SJSA1 (cell line): Measurements from ENCODE around the gene MKRN2. TPM values are rescaled to one million over a fixed set of nuclear protein-coding genes. Genes with fewer than 3 reads are reported as not detected.
"Not testable (repeated sequence)": the region's sequence is repeated elsewhere in the genome, so short reads cannot be mapped to it uniquely, and the experiment has no call there.

ENCODE experiments used
- DNase-seq, 2 experiments: peaks; one replicate each; pipeline ENCODE4 v3.0.0-alpha.2; 2015 to 2020; ENCODE audit warnings: low spot score in 2 of 2, low read depth in 1 of 2
- H3K27ac ChIP-seq: fragments of 250-450 bp; sonication (Bioruptor Pico); 2 replicates; pipeline ENCODE4 v1.5.1; 2020; ENCODE audit warnings: mild to moderate bottlenecking, moderate library complexity
- H3K27me3 ChIP-seq: fragments of 250-450 bp; sonication (Bioruptor Pico); replicated peaks from 2 replicates; pipeline ENCODE4 v1.5.1; 2020; ENCODE audit warnings: mild to moderate bottlenecking, moderate library complexity
- H3K36me3 ChIP-seq: fragments of 250-450 bp; sonication (Bioruptor Pico); 2 replicates; pipeline ENCODE4 v1.5.1; 2020; ENCODE audit warnings: mild to moderate bottlenecking
- H3K4me1 ChIP-seq: fragments of 250-450 bp; sonication (Bioruptor Pico); replicated peaks from 2 replicates; pipeline ENCODE4 v1.6.1; 2021; ENCODE audit warnings: mild to moderate bottlenecking
- H3K4me3 ChIP-seq: fragments of 250-450 bp; sonication (Bioruptor Pico); 2 replicates; pipeline ENCODE4 v1.5.1; 2020; ENCODE audit warnings: mild to moderate bottlenecking
- H3K9me3 ChIP-seq: fragments of 250-450 bp; sonication (Bioruptor Pico); replicated peaks from 2 replicates; pipeline ENCODE4 v1.5.1; 2020; ENCODE audit warnings: mild to moderate bottlenecking
- total RNA-seq: library from RNA; depleted of rRNA; stranded (reverse); fragments of >200 nt; shearing (Covaris generic); gene quantifications from 2 replicates; pipeline ENCODE4 v1.2.3, GENCODE V29; 2014

Gene MKRN2
- total RNA-seq, 1 experiment from 2014 or later: 40.0 TPM

DNA sequence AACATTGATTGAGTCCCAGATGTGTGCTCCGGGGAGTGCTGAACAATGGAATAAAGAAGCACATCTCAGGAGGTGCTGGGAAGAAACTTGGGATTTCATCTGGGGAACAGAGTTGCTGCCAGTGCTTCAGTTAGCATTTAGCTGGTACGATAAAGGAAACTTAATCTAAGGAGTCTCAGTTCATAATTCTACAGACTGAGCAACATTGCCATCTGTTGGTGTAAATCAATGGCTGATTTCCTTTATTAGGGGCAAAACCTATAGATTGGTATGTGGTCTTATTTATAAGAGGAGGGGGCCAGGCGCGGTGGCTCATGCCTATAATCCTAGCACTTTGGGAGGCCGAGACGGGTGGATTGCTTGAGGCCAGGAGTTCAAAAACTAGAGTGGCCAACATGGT is 20.5 kb upstream of the MKRN2 start:
- Histone ChIP-seq H3K27me3 (no peaks in the 10 kb centered on the region), H3K36me3 (no peaks in the 10 kb centered on the region), H3K27ac (no peak overlapping the region), H3K4me1 (no peaks in the 10 kb centered on the region), H3K4me3 (no peak overlapping the region), H3K9me3 (no peaks in the 10 kb centered on the region)
- no peak for DNase-seq

GRCh38 chr3:12541625-12542024 is 15.3 kb upstream of the MKRN2 start:
- Histone ChIP-seq H3K27me3 (no peaks in the 10 kb centered on the region), H3K4me1 (no peaks in the 10 kb centered on the region), H3K9me3 (no peaks in the 10 kb centered on the region), H3K4me3 (no peak overlapping the region), H3K36me3 (no peaks in the 10 kb centered on the region), H3K27ac (no peak overlapping the region)
- DNase-seq: no peak

- H3K4me1 ChIP-seq, H3K9me3 ChIP-seq, H3K4me3 ChIP-seq, H3K27ac ChIP-seq, H3K36me3 ChIP-seq, DNase-seq, H3K27me3 ChIP-seq: not testable (repeated sequence)
Measured at GRCh38 chr3:12543497-12543896, 13.4 kb upstream of the MKRN2 start.

- Histone ChIP-seq H3K4me3 (no peak overlapping the region), H3K27me3 (no peaks in the 10 kb centered on the region), H3K9me3 (no peaks in the 10 kb centered on the region), H3K27ac (no peak overlapping the region), H3K36me3 (no peaks in the 10 kb centered on the region), H3K4me1 (no peaks in the 10 kb centered on the region)
- no peak for DNase-seq
Measured at GRCh38 chr3:12544652-12545472, 12.0 kb upstream of the MKRN2 start.

GRCh38 chr3:12545473-12545791 is 11.5 kb upstream of the MKRN2 start, which contains the start of gene MKRN2OS:
TSS of gene MKRN2OS (minus strand) at chr3:12545499. CDS start at chr3:12545464, 35 bp downstream.
- no peaks in the 10 kb centered on the region for H3K27me3 ChIP-seq
- no peak for DNase-seq

DNA sequence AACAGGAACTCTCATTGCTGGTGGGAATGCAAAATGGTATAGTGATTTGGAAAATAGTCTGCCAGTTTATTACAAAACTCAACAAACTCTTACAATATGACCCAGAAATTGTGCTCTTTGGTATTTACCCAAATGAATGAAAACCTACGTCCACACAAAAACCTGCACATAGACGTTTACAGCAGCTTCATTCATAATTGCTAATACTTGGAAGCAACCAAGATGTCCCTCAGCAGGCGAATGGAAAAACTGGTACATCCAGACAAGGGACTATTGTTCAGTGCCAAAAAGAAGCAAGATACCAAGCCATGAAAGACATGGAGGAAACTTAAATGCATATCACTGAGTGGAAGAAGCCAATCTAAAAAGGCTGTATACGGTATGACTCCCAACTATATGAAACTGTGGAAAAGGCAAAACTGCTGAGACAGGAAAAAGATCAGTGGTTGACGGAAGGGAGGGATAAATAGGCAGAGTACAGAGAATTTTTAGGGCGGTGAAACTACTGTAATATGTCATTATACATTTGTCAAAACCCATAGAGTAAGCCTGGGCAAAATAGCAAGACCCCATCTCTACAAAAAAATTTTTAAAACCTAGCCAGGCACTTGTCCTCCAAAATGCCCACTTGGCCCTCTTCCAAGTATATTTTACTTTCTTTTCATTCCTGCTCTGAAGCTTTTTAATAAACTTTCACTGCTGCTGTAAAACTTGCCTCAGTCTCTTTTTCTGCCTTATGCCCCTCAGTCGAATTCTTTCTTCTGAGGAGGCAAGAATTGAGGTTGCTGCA is 6.7 kb upstream of the MKRN2 start:
- no peaks in the 10 kb centered on the region for H3K27me3 ChIP-seq
- H3K4me1 ChIP-seq: no peaks in the 10 kb centered on the region
- DNase-seq: no peak
- no peak overlapping the region for H3K27ac ChIP-seq
- no peaks in the 10 kb centered on the region for H3K9me3 ChIP-seq
- no peak overlapping the region for H3K4me3 ChIP-seq
- no peaks in the 10 kb centered on the region for H3K36me3 ChIP-seq

More at GRCh38 chr3:12545473-12545791, 11.5 kb upstream of the MKRN2 start, which contains the start of gene MKRN2OS:
- H3K36me3 ChIP-seq: no peaks in the 10 kb centered on the region
- no peak within 1 kb of the TSS for H3K27ac ChIP-seq
- H3K4me3 ChIP-seq: no peak within 1 kb of the TSS
- H3K4me1 ChIP-seq: no peaks in the 10 kb centered on the region
- no peaks in the 10 kb centered on the region for H3K9me3 ChIP-seq

GRCh38 chr3:12553921-12554391 is 2.9 kb upstream of the MKRN2 start:
- peaks cover 5% of the 10 kb centered on the region for H3K36me3 ChIP-seq
- H3K4me3 ChIP-seq: peak overlapping the region; percentile 34
- H3K4me1 ChIP-seq: peaks cover 13% of the 10 kb centered on the region
- H3K9me3 ChIP-seq: no peaks in the 10 kb centered on the region
- peak in 1 of 2 experiments; percentile 15 for DNase-seq
- no peaks in the 10 kb centered on the region for H3K27me3 ChIP-seq
- no peak overlapping the region for H3K27ac ChIP-seq

GRCh38 chr3:12556314-12556689 is 585 bp upstream of the MKRN2 start:
- H3K36me3 ChIP-seq: peaks cover 5% of the 10 kb centered on the region
- H3K9me3 ChIP-seq: no peaks in the 10 kb centered on the region
- DNase-seq: no peak
- H3K27ac ChIP-seq: 0 out of 2 replicates have a peak overlapping the region, but pooled peaks have one; percentile 12
- peak overlapping the region; percentile 81 for H3K4me3 ChIP-seq
- H3K4me1 ChIP-seq: peaks cover 13% of the 10 kb centered on the region
- no peaks in the 10 kb centered on the region for H3K27me3 ChIP-seq

DNA sequence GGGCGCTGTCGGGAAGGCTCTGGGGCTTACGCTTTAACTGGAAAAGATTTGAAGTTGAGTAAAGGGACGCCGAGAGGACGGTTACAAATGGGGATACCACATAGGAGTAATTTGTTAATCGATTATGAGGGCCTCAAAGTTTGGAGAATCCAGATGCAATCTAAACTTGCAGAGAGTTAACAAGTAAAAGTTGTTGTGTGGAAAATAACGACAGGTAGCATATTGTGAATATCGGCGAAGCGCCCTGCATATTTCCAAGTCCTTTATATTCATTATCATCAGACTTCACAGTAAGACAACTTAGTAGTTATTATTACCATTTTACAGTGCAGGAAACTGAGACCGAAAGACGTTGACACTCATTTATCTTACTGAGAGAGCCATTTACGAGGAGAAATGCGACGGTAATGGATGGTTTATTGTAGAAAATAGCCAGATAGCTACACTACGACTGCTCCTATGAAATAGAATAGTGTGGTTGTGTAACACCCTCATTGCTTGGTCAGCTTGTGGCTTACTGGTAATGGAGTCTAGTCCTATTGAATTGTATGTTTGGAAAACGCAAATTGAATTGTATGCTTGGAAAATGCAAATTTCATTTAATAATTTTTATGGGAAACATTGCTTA is 700 bp downstream of the MKRN2 start:
- Histone ChIP-seq H3K36me3 (peaks cover 5% of the 10 kb centered on the region), H3K4me1 (peaks cover 15% of the 10 kb centered on the region), H3K9me3 (no peaks in the 10 kb centered on the region), H3K4me3 (peak overlapping the region; percentile 81), H3K27ac (peak overlapping the region; percentile 53), H3K27me3 (no peaks in the 10 kb centered on the region)
- DNase-seq: peak in 1 of 2 experiments; percentile 11

DNA sequence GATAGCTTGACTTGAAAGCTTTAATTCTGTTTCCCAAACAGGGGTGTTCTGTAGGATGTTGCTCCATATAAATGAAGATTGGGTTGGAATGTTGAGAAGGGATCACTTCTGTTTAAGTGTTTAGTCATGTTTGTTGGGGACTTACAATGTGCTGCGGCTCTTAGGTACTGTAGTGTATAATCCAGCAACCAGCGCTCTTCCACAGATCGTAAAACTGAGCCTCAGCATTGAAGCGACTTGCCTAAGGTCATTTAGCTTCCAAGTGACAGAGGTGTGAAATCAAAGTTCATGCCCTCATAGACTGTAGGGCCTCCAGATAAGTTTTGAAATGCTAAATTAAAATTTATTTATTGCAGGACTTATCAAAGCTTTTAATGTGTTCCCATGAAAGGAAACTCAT is 1.8 kb downstream of the MKRN2 start:
- H3K36me3 ChIP-seq: peaks cover 5% of the 10 kb centered on the region
- H3K27me3 ChIP-seq: no peaks in the 10 kb centered on the region
- H3K4me1 ChIP-seq: peaks cover 21% of the 10 kb centered on the region
- H3K9me3 ChIP-seq: no peaks in the 10 kb centered on the region
- DNase-seq: no peak
- H3K4me3 ChIP-seq: no peak overlapping the region
- H3K27ac ChIP-seq: no peak overlapping the region

GRCh38 chr3:12559520-12559919 is 2.6 kb downstream of the MKRN2 start:
- no peaks in the 10 kb centered on the region for H3K9me3 ChIP-seq
- DNase-seq: no peak
- peaks cover 21% of the 10 kb centered on the region for H3K4me1 ChIP-seq
- H3K4me3 ChIP-seq: no peak overlapping the region
- no peak overlapping the region for H3K27ac ChIP-seq
- peaks cover 5% of the 10 kb centered on the region for H3K36me3 ChIP-seq
- H3K27me3 ChIP-seq: no peaks in the 10 kb centered on the region

DNA sequence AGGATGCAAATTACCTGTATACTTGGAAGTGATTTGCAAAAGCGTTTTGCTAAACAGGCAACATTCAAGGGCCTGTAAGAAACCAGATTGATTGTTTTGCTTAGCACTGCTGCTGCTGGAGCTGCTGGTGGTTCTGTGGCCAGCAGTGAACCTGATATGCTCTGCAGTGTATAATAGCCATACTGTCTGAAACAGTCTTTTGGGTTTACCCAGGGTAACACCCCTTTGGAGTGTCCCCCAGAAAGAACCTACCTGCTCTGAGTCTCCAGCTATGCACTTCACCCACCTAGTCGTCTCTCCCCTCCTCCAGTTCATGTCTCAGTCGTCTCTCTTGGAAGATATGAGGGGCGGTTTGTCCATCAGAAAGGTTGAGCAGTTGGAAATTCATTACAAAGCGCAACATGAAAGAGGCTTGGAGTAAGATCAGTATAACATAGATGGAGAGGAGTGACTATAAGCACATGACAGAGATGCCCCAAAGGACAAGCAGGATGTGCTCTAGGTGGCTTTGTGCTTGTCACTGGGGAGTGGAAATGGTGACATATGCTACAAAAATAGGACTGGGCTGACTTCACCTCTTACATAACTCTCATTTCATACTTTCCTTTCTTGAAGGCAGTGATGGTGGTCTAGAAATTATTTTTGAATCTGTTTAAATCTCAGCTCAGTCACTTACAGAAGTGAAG is 3.8 kb downstream of the MKRN2 start:
- DNase-seq: no peak
- no peaks in the 10 kb centered on the region for H3K9me3 ChIP-seq

GRCh38 chr3:12561397-12561796 is 4.5 kb downstream of the MKRN2 start:
- Histone ChIP-seq H3K4me3 (no peak overlapping the region), H3K9me3 (no peaks in the 10 kb centered on the region), H3K4me1 (peaks cover 16% of the 10 kb centered on the region), H3K36me3 (peaks cover 5% of the 10 kb centered on the region), H3K27ac (no peak overlapping the region), H3K27me3 (no peaks in the 10 kb centered on the region)
- DNase-seq: no peak

More for the DNA sequence above, 3.8 kb downstream of the MKRN2 start:
- Histone ChIP-seq H3K4me3 (no peak overlapping the region), H3K4me1 (peaks cover 20% of the 10 kb centered on the region), H3K36me3 (peaks cover 5% of the 10 kb centered on the region), H3K27ac (no peak overlapping the region), H3K27me3 (no peaks in the 10 kb centered on the region)
